GDM1 (cell line): Measurements from ENCODE around the gene OPN4.

Source experiments
- DNase-seq: peaks from one replicate; lab custom pipeline; 2025; lab: John Stamatoyannopoulos, UW

The OPN4 gene

DNA sequence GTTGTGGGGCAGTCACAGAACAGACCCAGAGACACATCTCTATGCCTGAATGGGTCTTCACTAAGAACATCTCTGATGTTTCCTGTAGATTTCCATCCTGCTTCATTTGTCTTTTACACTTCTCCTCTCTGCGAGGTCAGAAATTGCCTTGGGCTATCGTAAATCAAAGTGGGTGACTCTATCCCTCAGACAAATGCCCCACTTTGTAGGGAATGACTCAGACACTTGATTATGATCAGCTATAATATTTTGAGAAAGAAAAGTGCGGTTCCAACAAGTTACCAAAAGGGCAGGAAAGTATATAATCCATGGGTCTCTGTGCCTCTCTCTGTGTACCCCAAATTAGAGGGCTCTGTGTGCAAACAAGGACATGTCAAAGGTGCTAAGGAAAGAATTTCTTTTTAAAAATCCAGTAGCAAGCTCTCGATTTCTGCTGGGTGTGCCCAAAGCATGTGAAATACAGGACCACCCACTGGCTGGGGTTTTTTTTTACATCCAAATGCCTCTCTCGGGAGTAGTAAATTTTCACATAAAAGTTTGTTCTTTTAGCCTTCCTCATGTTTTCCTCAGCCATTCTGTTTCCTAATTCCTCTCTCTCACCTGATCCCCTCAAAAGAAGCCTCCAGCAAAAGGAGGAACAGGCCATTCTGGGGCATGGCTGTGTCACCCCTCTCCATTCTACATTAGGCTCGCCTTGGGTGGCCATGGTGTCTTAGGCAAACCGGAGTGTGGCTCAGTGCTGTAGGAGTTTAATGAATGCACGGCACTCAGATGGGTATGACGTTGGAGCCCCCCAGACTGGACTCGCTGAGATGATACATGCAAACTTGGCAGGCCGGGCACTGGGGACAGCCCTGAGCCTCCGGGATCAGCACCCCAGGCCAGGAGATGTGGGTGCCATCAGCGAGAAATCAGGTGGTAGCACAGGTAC is 6.3 kb upstream of the OPN4 start:
- no peak for DNase-seq

DNA sequence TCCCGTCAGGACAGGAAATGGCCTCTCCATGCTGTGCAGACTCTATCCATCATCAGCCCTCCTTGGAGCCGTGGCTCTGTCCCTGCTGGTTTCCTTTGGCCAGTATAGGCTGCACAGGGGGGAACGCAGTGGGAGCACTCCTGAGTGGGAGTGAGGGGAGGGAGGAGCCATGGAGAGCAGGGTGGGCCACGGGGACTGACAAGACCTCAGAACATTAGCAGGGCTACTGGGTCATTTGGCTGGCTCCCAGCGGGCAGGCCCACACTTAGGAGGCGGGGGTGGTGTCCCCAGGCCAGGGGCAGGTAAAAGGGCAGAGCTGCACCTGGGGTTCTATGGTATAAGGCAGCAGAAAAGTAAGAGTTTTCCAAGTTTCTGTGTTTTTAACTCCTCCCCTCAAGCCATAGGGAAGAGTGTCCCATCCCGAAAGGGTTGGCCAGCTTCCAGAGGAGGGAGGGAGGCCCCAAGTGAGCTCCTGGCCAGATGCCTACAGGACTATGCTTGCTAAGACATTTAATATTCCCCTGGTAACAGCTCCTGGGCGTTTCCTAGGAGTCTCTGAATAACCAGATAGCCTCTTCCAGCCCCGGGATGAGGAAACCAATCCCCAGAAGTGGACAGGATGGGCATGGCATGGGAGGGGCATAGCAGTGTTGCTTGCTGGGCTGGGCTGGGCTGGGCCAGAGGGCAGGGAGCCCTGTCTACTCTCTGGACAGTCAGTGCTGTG is 5.5 kb upstream of the OPN4 start:
- no peak for DNase-seq

GRCh38 chr10:86649471-86650150 is 4.7 kb upstream of the OPN4 start:
- no peak for DNase-seq

DNA sequence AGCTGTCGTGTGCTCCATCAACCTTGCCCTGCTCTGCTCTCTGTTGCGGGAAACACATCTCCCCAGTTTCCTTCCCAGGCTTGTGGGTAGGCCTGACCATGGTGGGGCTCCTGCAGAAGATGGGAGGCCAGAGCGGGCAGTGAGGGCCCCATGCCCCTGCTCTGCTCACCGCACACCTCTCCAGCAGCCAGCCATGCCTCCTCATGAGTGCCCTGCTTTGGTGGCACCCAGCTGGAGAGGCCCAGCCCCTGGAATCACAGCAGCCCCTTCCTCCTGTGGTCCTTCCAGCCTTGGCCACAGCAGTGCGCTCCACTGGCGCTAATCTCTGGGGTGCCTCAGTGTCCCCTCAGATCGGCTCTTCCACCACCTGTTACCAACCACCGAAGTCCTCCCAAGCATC is 4.2 kb upstream of the OPN4 start:
- DNase-seq: no peak

- no peak for DNase-seq
Observed at GRCh38 chr10:86651021-86651471, 3.3 kb upstream of the OPN4 start.

DNA sequence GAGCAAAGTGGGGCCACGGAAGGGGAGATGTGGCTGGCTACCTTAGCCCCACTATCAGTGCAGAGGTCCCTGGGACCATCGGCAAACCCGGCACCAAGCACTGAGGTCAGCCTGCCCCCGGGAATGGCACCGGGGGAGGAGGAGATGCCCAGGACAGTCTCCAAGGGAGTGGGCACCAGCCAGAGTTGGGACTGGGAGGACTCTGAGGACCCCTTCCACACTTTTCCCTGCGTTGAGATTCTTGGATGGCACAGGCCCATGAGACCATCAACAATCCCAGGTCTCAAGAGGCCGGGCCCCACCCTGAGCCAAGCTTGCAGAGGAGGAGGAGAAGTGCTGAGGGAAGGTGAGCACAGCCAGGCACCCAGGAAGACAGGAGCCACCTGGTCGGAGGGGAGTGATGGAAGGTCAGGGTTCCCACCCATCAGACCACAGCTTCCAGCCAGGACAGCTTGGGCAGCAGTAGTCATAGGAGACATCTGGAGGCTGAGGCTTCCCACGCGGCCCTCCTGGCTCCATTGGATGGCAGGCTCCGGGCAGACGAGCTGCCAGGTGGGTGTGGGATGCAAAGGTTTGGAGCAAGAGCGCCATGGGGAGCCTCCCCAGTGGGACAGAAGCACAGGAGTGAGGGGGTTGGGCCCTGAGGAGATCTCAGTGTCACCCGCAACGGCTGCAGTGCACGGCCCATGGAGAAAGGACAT is 2.6 kb upstream of the OPN4 start:
- DNase-seq: no peak

- no peak for DNase-seq
Observed at GRCh38 chr10:86652361-86653202, 1.8 kb upstream of the OPN4 start.

- DNase-seq: no peak
Observed at GRCh38 chr10:86653379-86653778, 968 bp upstream of the OPN4 start.

DNA sequence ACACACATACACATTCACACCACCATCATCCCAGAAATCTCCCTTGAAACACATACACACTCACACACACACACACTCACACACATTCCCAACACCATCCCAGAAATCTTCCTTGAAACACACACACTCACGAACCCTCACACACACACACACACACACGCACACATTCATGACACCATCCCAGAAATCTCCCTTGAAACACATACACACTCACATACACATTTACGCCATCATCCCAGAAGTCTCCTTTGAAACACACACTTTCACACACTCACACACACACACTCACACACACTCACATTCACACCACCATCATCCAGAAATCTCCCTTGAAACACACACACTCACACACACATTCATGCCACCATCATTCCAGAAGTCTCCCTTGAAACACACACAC is 360 bp upstream of the OPN4 start:
- DNase-seq: no peak

DNA sequence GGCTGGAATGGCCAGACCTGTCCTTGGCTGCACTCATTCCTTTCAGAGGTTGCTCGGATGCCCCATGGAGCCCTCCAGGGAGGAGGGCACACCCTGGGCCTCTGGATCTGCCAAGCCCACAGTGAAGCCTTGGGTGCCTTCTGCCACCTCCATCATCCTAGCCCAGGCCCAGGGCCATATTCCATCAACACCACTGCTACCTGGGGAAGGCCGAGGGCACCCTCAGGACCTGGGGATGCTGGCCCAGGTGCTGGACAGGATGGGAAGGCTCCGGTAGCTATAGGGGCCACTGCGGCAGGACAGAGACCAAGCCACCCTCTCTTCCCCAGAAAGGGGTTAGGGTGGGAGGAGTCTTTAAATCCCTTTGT is 810 bp downstream of the OPN4 start:
- no peak for DNase-seq

DNA sequence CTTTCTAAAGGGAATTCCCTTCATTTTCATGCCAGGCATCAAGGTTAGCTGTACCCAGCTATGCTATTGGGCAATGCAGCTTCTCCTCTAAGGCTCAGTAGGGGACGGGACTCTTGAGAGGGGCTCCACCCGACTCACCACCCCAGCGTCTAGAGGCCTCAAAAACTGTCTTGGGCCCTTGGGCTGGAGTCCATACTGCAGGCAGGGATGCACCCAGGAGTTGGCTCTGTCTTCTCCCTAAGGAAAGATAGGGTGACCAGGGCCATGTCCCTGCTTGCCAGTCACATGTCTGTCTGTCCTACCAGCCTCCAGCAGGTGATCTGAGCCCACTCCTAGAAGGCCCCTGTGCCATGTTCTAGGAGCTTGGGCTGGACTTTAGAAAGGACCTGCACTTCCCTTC is 1.2 kb downstream of the OPN4 start:
- DNase-seq: no peak

GRCh38 chr10:86657011-86657395 is 2.7 kb downstream of the OPN4 start:
- no peak for DNase-seq

GRCh38 chr10:86657396-86658011 is 3.2 kb downstream of the OPN4 start:
- no peak for DNase-seq

GRCh38 chr10:86658261-86658741 is 4.0 kb downstream of the OPN4 start:
- DNase-seq: no peak

DNA sequence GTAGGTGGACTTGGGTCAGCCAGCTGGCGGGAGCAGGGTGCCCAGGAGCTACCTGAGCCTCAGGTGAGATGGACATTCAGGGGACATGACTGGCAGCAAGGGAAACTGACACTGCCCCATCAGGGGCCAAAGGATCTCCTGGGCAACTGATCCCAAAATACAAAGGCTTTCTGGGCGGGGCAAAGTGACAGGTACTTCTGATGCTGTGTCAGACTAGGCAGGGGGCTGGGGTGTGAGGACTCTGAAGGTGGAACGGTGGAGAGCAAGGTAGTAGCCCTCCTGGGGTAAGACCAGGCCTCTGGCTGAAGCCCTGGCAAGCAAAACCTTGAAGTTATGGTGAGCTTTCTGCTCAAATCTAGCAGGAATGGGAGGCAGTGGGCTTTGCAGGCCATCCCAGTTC is 4.4 kb downstream of the OPN4 start:
- no peak for DNase-seq

GRCh38 chr10:86659161-86659691 is 4.9 kb downstream of the OPN4 start:
- DNase-seq: no peak

DNA sequence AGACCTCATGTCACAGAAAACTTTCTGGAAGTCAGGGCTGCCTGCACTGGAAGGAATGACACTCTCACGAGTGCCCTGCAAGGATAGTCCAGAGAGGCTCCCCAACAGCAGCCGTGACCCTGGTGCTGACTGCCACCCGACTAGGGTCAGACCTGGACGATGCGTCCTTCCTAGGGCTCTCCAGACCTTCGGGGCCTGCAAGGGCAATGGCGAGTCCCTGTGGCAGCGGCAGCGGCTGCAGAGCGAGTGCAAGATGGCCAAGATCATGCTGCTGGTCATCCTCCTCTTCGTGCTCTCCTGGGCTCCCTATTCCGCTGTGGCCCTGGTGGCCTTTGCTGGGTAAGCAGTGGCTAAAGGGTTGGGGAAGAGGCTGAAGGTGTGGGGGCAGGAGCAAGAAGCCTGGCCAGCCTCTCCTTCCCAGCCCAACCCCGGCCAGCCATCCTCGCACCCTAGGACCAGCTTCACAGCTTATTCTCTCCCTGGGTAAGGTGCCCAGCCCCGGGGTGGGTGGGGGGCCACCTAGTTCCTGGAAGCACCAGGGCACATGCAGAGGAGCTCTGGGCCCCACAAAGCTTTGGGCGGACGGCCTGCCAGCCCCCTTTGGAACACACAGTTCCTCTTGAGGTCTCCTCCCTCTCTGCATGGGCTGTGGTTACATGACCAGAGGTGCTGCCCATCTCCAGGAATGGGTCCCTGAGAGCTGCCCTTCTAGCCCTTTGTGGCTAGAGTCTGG is 5.5 kb downstream of the OPN4 start:
- DNase-seq: no peak

- DNase-seq: no peak
Observed at GRCh38 chr10:86661161-86662025, 7.0 kb downstream of the OPN4 start.
